Measurements from ENCODE around the gene RGS19. TPM values are rescaled to one million over a fixed set of nuclear protein-coding genes. Genes with fewer than 3 reads are reported as not detected.
"Not testable (repeated sequence)": the region's sequence is repeated elsewhere in the genome, so short reads cannot be mapped to it uniquely, and the experiment has no call there.

Gene RGS19
- polyA plus RNA-seq, 4 donors, result 3.9 to 9.1 (median 6.9) TPM

GRCh38 chr20:64095927-64096326, 16.6 kb upstream of the RGS19 start:
- DNase-seq (ENCODE audit: low read depth in 4 of 4, low spot score in 3 of 4), result no peak

DNA sequence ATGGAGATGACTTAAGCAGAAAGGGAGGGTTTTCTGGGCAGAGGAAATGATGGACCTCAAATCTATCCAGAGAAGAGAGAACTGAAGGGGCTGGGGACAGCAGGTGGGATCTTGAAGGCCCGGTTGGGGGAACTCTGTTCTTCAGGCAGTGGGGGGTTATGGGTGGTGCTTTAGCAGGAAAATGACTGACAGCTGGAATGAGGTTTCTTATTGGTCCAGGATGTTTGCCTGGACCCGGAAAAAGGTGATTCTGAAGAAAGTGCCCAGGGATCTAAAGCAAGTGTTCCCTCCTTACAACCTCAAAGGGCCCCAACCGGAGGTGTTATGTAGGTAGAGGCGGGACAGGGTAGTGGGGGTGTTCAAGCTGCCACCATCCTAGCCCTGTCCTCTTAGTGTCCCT, 16.1 kb upstream of the RGS19 start:
- DNase-seq (ENCODE audit: low read depth in 4 of 4, low spot score in 3 of 4), result no peak

GRCh38 chr20:64093013-64093503, 13.7 kb upstream of the RGS19 start:
- DNase-seq (ENCODE audit: low read depth in 4 of 4, low spot score in 3 of 4), result no peak

- no peak for DNase-seq (ENCODE audit: low read depth in 4 of 4, low spot score in 3 of 4)
Measured at GRCh38 chr20:64092258-64093012, 13.1 kb upstream of the RGS19 start.

DNA sequence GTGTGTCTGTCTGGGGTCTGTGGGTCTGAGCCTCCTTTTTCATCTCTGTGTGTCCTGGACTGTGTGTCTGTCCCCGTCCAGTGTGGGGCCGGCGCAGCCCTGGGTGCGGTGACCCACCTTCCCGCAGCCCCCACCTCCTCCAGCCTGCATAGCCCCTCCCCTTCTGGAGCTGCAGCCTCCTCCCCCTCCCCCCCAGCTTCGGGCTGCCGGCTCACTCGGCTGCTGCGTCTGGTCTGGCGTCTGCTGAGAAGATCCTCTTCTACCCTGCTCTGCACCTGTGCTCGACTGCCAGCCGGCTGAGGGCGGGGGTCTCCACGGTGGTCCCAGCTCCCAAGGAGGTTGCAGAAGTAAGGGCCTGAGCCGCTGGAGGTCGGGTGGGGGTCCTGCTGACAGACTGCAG, 12.5 kb upstream of the RGS19 start:
- DNase-seq (ENCODE audit: low read depth in 4 of 4, low spot score in 3 of 4), result no peak

DNA sequence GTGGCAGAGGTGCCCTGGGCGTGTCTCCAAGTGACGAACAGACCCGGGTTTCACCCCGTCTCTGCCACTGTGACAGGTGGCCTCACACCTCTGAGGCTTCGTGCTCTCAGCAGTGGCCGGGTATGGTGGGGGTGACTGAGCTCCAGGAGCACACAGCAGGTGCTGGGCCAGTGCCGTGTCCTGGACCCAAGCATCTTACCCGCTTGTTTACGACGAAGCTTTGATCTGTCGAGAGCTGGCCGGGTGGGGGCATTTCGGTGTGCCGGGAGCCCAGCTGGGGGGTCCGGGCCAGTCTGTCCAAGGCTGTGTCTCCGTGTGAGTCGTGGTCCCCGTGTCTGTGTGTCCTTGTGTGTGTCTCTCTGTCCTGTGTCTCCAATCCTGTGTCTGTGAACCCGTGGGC, 12.0 kb upstream of the RGS19 start:
- DNase-seq (ENCODE audit: low read depth in 4 of 4, low spot score in 3 of 4), result no peak

GRCh38 chr20:64090165-64090564, 10.8 kb upstream of the RGS19 start:
- DNase-seq (ENCODE audit: low read depth in 4 of 4, low spot score in 3 of 4), result no peak

GRCh38 chr20:64088586-64088985, 9.3 kb upstream of the RGS19 start:
- not testable (repeated sequence) for DNase-seq (ENCODE audit: low read depth in 4 of 4, low spot score in 3 of 4)

DNA sequence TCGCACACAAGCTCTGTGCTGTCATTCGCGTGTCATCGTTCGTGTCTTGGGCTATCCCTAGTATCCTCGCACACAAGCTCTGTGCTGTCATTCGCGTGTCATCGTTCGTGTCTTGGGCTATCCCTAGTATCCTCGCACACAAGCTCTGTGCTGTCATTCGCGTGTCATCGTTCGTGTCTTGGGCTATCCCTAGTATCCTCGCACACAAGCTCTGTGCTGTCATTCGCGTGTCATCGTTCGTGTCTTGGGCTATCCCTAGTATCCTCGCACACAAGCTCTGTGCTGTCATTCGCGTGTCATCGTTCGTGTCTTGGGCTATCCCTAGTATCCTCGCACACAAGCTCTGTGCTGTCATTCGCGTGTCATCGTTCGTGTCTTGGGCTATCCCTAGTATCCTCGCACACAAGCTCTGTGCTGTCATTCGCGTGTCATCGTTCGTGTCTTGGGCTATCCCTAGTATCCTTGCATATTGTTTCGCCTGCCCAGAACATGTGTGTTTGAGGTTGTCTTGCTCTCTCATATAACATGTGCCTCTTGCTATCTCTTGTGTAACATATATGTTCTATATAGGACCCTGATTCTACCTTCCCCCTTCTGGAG, 8.0 kb upstream of the RGS19 start:
- not testable (repeated sequence) for DNase-seq (ENCODE audit: low read depth in 4 of 4, low spot score in 3 of 4)

DNA sequence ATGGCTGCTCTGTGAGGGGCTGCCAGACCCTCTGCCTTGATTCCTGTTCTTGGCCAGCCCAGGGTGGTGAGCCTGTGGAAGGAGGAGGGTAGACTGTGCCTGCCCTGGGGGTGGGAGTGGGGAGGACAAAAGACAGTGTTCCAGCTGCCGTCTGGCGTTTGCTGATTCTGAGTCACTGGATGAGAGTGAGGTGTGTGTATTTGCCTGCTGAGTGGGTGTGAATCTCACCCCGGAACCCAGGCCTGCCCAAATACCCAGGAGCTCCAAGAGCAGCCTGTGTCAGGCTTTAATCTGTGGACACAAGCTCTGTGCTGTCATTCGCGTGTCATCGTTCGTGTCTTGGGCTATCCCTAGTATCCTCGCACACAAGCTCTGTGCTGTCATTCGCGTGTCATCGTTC, 7.5 kb upstream of the RGS19 start:
- DNase-seq (ENCODE audit: low read depth in 4 of 4, low spot score in 3 of 4), result no peak

DNA sequence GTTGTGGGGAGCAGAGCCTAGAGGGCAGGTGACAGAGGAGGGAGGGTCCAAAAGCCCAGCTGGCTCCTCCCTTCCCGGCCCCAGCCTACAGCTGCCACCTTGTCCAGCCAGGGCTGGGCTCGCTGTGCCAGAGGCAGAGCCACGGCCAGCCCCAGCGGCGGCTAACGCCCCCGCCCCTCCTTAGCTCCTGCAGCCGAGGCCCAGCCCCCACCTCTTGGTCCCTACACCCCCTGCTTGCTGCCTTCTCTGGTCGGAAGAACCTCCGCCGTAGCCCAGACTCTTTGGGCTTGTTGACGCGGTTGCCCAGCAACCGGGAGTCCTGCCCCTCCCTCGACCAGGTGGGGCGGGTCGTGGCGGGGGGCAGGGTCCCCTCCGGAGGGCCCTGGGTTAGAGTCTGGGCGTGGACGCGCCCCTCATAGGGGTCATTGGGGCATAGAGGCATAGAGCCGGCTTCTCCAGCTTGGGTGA, 5.4 kb upstream of the RGS19 start:
- DNase-seq (ENCODE audit: low read depth in 4 of 4, low spot score in 3 of 4), result no peak

- DNase-seq (ENCODE audit: low read depth in 4 of 4, low spot score in 3 of 4), result no peak
Measured at GRCh38 chr20:64083804-64084684, 4.7 kb upstream of the RGS19 start, which contains the start of gene LKAAEAR1. Gene LKAAEAR1 (minus strand): TSS chr20:64084398. CDS start chr20:64084219, 179 bp downstream.

DNA sequence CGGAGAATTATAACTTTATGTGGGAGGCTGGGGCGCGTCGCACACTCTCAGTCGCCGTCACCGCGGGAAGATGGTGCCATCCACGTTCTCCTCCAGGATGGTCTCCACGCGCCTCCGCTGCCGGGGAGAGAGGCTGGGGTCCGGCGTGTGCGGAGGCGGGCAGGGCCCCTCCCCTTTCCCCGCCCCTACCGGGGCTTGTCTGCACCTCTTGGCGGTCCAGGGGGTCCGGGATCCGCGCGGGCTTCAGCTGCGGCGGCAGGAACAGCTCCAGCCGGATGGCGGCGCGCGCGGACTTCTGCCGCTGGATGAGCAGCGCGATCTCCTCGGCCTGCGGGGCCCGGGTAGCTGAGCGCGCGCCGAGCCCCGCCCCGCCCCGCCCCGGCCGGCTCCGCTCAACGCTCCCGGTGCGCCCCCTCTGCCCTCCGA, 4.1 kb upstream of the RGS19 start:
- DNase-seq (ENCODE audit: low read depth in 4 of 4, low spot score in 3 of 4), result no peak

- no peak for DNase-seq (ENCODE audit: low read depth in 4 of 4, low spot score in 3 of 4)
Measured at GRCh38 chr20:64082820-64083377, 3.6 kb upstream of the RGS19 start.

DNA sequence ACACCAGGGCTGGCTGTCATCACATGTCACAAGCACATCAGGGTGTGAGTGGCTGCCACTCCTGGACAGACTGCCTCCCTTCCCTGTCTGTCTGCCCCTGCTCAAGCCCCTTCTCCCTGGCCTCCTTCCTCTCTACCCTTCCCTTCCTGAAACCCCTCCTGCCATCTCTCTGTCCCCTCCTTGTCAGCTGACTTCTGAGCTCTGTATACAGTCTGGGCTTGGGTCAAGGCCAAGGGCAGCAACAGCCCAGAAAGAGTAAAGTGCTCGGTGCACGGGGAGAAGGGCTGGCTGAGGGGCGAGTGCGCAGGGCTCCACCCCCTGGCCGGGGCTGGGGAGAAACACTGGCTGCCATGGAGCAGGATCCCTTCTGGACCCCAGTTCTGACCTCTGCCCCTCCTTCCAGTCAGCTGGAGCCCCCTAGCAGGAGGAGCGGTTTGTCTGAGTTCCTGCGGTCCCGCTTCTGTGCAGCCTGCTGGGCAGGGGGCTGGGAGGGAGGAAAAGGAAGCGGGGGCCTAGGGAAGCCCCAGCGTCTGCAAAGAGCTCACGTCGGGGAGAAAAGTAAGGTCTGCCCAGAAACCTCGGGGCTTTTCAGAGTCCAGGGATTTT, 2.9 kb upstream of the RGS19 start:
- no peak for DNase-seq (ENCODE audit: low read depth in 4 of 4, low spot score in 3 of 4)

- no peak for DNase-seq (ENCODE audit: low read depth in 4 of 4, low spot score in 3 of 4)
Measured at GRCh38 chr20:64081624-64081964, 2.3 kb upstream of the RGS19 start.

GRCh38 chr20:64080813-64081623, 1.7 kb upstream of the RGS19 start:
- DNase-seq (ENCODE audit: low read depth in 4 of 4, low spot score in 3 of 4), result no peak

DNA sequence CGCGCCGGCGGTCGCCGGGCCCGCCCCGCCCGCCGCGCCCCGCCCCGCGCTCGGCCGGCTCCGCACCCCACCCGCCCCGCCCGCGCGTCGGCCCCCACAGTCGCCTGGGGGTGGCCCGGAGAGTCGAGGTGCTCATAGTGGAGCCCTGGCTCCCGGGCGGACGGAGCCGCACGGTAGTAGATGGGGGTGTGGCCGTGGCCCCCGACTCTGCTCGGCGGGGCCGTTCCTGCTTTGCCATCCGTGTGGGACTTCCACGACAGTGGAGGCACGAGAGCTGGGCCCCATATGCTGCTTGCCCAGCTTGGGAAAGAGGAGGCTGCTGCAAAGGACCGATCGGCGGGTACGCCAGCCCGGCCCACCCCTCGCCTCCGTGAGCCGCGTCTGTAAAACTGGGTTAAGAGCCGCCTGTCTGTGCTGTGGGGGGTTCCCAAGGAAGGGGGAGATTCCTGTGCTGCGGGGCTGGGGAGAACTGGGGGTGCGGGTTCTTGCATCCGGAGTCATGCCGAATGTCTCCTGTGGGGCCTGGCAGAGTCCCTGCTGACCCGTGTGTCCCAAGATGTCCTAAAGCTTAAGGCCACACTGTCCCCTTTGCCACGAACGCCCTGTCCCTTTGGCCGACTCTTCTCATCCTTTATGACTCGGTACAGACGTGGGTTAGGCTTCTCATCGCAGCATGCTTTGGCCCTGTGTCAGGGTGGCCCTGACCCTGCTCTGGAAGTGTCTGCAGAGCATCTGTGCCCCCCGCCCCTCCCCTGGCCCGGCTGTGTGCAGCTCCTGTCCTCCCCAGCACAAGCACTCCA, 895 bp upstream of the RGS19 start, which contains the start of gene OPRL1:
OPRL1 (plus strand) TSS at position 70 of the 800 bp plus-strand sequence. CDS start 12,639 bp downstream, outside the sequence.
- DNase-seq (ENCODE audit: low read depth in 4 of 4, low spot score in 3 of 4), result no peak

- DNase-seq (ENCODE audit: low read depth in 4 of 4, low spot score in 3 of 4), result no peak
Measured at GRCh38 chr20:64078934-64079272, 415 bp downstream of the RGS19 start.
